ENCODE measurements around the gene ZNF688.

ZNF688 gene

DNA sequence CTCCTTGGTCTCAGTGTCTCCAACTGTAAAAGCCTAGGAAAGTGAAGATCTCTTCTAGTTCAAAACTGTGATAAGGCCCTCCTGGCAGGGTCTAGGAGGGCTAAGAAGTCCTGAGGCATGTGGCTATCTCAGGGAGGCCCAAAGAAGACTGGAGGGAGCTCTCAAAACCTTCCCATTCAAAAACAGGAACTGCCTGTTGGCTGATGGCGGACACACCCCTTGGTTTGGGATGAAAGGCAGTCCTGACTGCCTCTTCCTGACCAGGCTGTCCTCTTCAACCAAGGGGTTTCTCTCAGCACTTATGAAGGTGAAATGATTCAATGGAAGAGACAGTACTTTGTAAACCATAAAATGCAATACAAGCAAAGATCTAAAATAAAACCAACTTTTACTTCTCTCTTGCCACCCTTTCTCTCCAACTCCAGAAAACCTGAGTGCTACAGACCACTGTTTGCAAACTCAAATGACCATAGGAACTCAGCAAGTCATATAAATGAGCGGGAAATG, 18.1 kb downstream of the ZNF688 start:
- Histone ChIP-seq H3K9me2 (replicated peaks; ENCODE audit: insufficient read depth, low read length) (no peaks in the 10 kb centered on the region), H3K9ac (ENCODE audit: low read length) (no peak overlapping the region), H3K79me2 (ENCODE audit: low read length) (peaks cover 30% of the 10 kb centered on the region), H2AFZ (ENCODE audit: low read length) (no peak overlapping the region), H3K36me3 (replicated peaks; ENCODE audit: insufficient read depth, low read length) (no peaks in the 10 kb centered on the region), H3K4me1 (ENCODE audit: low read length) (no peaks in the 10 kb centered on the region), H3K4me2 (ENCODE audit: low read depth, low read length) (no peak overlapping the region), H4K20me1 (ENCODE audit: insufficient read depth, low read length) (no peaks in the 10 kb centered on the region), H3K27me3 (replicated peaks; ENCODE audit: insufficient read depth, low read length) (no peaks in the 10 kb centered on the region), H3F3A (ENCODE audit: insufficient read depth, low read length) (peaks cover 6% of the 10 kb centered on the region; the same call in 1 of the 2 replicates), H3K9me3 (replicated peaks; ENCODE audit: insufficient read depth, low read length) (no peaks in the 10 kb centered on the region), H3K4me3 (ENCODE audit: low read length) (no peak overlapping the region), H3K27ac (ENCODE audit: low read length) (no peak overlapping the region)
- TF ChIP-seq CTCF (IDR thresholded peaks at IDR 0.05; ENCODE audit: low read length) (no peak), EZH2phosphoT487 (IDR thresholded peaks at IDR 0.05; ENCODE audit: low read length) (no peak), EZH2 (optimal IDR thresholded peaks at IDR 0.05; ENCODE audit: low read depth, low read length) (no peak)
- DNase-seq: no peak

DNA sequence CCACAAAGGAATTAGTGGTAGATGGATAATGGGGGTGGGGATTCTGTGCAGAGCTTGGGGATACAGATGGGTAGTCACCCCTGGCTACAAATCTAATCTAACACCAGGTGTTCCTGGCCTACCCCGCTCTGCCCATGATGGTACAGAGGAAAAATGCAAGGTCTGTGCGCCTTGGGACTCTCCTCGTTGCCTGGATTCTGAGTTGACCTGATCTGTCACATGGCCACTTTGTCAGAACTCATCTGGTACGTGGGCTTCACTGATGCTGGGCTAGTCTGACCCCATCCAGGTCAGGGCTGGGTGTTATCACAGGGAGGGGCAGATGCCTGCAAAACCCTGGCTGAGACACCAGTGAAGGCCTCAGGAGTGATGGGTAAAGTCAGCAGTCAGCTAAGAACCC, 18.6 kb downstream of the ZNF688 start:
- TF ChIP-seq CTCF (IDR thresholded peaks at IDR 0.05; ENCODE audit: low read length): no peak
- TF ChIP-seq EZH2 (optimal IDR thresholded peaks at IDR 0.05; ENCODE audit: low read depth, low read length): no peak
- no peak for TF ChIP-seq EZH2phosphoT487 (IDR thresholded peaks at IDR 0.05; ENCODE audit: low read length)
- Histone ChIP-seq H3K9me3 (replicated peaks; ENCODE audit: insufficient read depth, low read length) (no peaks in the 10 kb centered on the region), H3F3A (ENCODE audit: insufficient read depth, low read length) (peaks cover 4% of the 10 kb centered on the region; the same call in 1 of the 2 replicates), H3K4me1 (ENCODE audit: low read length) (no peaks in the 10 kb centered on the region), H3K4me3 (ENCODE audit: low read length) (no peak overlapping the region), H3K27ac (ENCODE audit: low read length) (no peak overlapping the region), H3K27me3 (replicated peaks; ENCODE audit: insufficient read depth, low read length) (no peaks in the 10 kb centered on the region), H3K4me2 (ENCODE audit: low read depth, low read length) (no peak overlapping the region), H3K36me3 (replicated peaks; ENCODE audit: insufficient read depth, low read length) (no peaks in the 10 kb centered on the region), H3K79me2 (ENCODE audit: low read length) (peaks cover 30% of the 10 kb centered on the region), H4K20me1 (ENCODE audit: insufficient read depth, low read length) (no peaks in the 10 kb centered on the region), H2AFZ (ENCODE audit: low read length) (no peak overlapping the region), H3K9ac (ENCODE audit: low read length) (no peak overlapping the region), H3K9me2 (replicated peaks; ENCODE audit: insufficient read depth, low read length) (no peaks in the 10 kb centered on the region)
- DNase-seq: no peak

DNA sequence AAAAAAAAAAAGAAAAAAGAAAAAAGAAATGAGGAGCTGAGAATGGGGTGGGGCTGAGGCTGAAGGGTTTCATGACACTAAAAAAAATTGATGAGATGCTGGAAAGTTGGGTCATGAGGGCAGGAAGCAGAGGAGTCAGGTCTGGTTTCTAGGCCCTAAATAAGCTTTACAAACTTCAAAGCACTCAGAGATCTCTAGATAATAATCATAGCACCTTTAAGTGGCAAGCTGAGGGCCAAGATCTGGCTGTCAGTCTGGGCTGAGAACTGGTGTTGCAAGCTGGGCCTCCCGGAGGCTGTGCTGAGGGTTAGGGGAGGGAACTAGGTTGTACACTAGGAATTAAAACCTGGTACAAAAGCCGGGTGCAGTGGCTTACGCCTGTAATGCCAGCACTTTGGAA, 19.7 kb downstream of the ZNF688 start:
- H3K9me2 ChIP-seq (replicated peaks; ENCODE audit: insufficient read depth, low read length): no peaks in the 10 kb centered on the region
- H3K4me2 ChIP-seq (ENCODE audit: low read depth, low read length): no peak overlapping the region
- H2AFZ ChIP-seq (ENCODE audit: low read length): no peak overlapping the region
- H3K4me1 ChIP-seq (ENCODE audit: low read length): no peaks in the 10 kb centered on the region
- H3F3A ChIP-seq (ENCODE audit: insufficient read depth, low read length): no peaks in the 10 kb centered on the region
- DNase-seq: no peak
- no peaks in the 10 kb centered on the region for H3K27me3 ChIP-seq (replicated peaks; ENCODE audit: insufficient read depth, low read length)
- H4K20me1 ChIP-seq (ENCODE audit: insufficient read depth, low read length): no peaks in the 10 kb centered on the region
- no peak overlapping the region for H3K27ac ChIP-seq (ENCODE audit: low read length)
- peaks cover 21% of the 10 kb centered on the region for H3K79me2 ChIP-seq (ENCODE audit: low read length)
- no peak for TF ChIP-seq CTCF (IDR thresholded peaks at IDR 0.05; ENCODE audit: low read length)
- no peak for TF ChIP-seq EZH2phosphoT487 (IDR thresholded peaks at IDR 0.05; ENCODE audit: low read length)
- no peak for TF ChIP-seq EZH2 (optimal IDR thresholded peaks at IDR 0.05; ENCODE audit: low read depth, low read length)
- H3K9ac ChIP-seq (ENCODE audit: low read length): no peak overlapping the region
- H3K36me3 ChIP-seq (replicated peaks; ENCODE audit: insufficient read depth, low read length): no peaks in the 10 kb centered on the region
- no peak overlapping the region for H3K4me3 ChIP-seq (ENCODE audit: low read length)
- no peaks in the 10 kb centered on the region for H3K9me3 ChIP-seq (replicated peaks; ENCODE audit: insufficient read depth, low read length)

All from MM.1S (cell line).